ENCODE measurements around the gene CADM2. TPM values are rescaled to one million over a fixed set of nuclear protein-coding genes. Genes with fewer than 3 reads are reported as not detected.
A peak's percentile ranks its signal among the peaks of the same experiment; 100 is the strongest.

CADM2 gene
- total and polyA plus RNA-seq, 2 experiments from 2014 or later = 13.3 to 47.5 TPM

GRCh38 chr3:84967767-84968581, 9.2 kb downstream of the CADM2 start:
- H3K36me3 Mint-ChIP-seq (ENCODE audit: low read depth) = no peaks in the 10 kb centered on the region
- peak; percentile 83 for DNase-seq (ENCODE audit: low spot score)
- Histone ChIP-seq H2AFZ (no peak overlapping the region), H3K9me2 (ENCODE audit: insufficient read depth) (no peaks in the 10 kb centered on the region), H3K79me2 (replicated peaks; ENCODE audit: insufficient read depth) (peaks cover 87% of the 10 kb centered on the region), H3K4me1 (ENCODE audit: insufficient read depth) (peaks cover 67% of the 10 kb centered on the region), H3K4me2 (peak overlapping the region; percentile 55), H3K27me3 (ENCODE audit: insufficient read depth) (no peaks in the 10 kb centered on the region), H4K20me1 (replicated peaks; ENCODE audit: insufficient read depth) (no peaks in the 10 kb centered on the region), H3K36me3 (ENCODE audit: insufficient read depth) (no peaks in the 10 kb centered on the region), H3K27ac (ENCODE audit: low read depth) (peak overlapping the region; percentile 59; the same call in 1 of the 2 replicates), H3F3A (replicated peaks; ENCODE audit: low read depth) (no peaks in the 10 kb centered on the region), H3K4me3 (peak overlapping the region; percentile 15)
- H3K9me3 Mint-ChIP-seq = no peaks in the 10 kb centered on the region
- peak overlapping the region; percentile 94 for H3K27ac Mint-ChIP-seq
- peaks cover 3% of the 10 kb centered on the region for H3K27me3 Mint-ChIP-seq (ENCODE audit: insufficient read depth, low read depth, poor library complexity)
- peak overlapping the region; percentile 55 for H3K4me3 Mint-ChIP-seq
- TF ChIP-seq CREB1 (CRISPR knock-in tag; IDR thresholded peaks at IDR 0.05; ENCODE audit: low read depth) (0 out of 2 replicates have a peak, but pooled peaks have one; percentile 24), REST (IDR thresholded peaks at IDR 0.05; ENCODE audit: unreplicated experiment) (no peak), ETS1 (IDR thresholded peaks at IDR 0.05) (no peak), POLR2AphosphoS5 (IDR thresholded peaks at IDR 0.05; ENCODE audit: low read depth) (no peak), NANOG (IDR thresholded peaks at IDR 0.05; ENCODE audit: borderline replicate concordance) (peak; percentile 28; the same call in 1 of the 2 replicates), ZNF331 (CRISPR knock-in tag; IDR thresholded peaks at IDR 0.05; ENCODE audit: low read depth) (no peak), EZH2phosphoT487 (IDR thresholded peaks at IDR 0.05; ENCODE audit: unreplicated experiment) (no peak)
- peak; percentile 75 for ATAC-seq
- H3K4me1 Mint-ChIP-seq = peaks cover 79% of the 10 kb centered on the region

GRCh38 chr3:84968701-84969235, 10.0 kb downstream of the CADM2 start:
- Histone ChIP-seq H3K36me3 (ENCODE audit: insufficient read depth) (no peaks in the 10 kb centered on the region), H4K20me1 (replicated peaks; ENCODE audit: insufficient read depth) (no peaks in the 10 kb centered on the region), H3K27me3 (ENCODE audit: insufficient read depth) (no peaks in the 10 kb centered on the region), H3K4me1 (ENCODE audit: insufficient read depth) (peaks cover 59% of the 10 kb centered on the region), H3K4me3 (no peak overlapping the region), H2AFZ (no peak overlapping the region), H3K27ac (ENCODE audit: low read depth) (peak overlapping the region; percentile 16; the same call in 1 of the 2 replicates), H3K4me2 (peak overlapping the region; percentile 55), H3K9me2 (ENCODE audit: insufficient read depth) (no peaks in the 10 kb centered on the region), H3F3A (replicated peaks; ENCODE audit: low read depth) (no peaks in the 10 kb centered on the region), H3K79me2 (replicated peaks; ENCODE audit: insufficient read depth) (peaks cover 87% of the 10 kb centered on the region)
- Mint-ChIP-seq H3K27me3 (ENCODE audit: insufficient read depth, low read depth, poor library complexity) (peaks cover 3% of the 10 kb centered on the region), H3K4me3 (peak overlapping the region; percentile 16; the same call in 1 of the 3 replicates), H3K4me1 (peaks cover 79% of the 10 kb centered on the region), H3K36me3 (ENCODE audit: low read depth) (no peaks in the 10 kb centered on the region), H3K27ac (peak overlapping the region; percentile 94), H3K9me3 (no peaks in the 10 kb centered on the region)
- ATAC-seq = no peak
- DNase-seq (ENCODE audit: low spot score) = no peak
- TF ChIP-seq ETS1 (IDR thresholded peaks at IDR 0.05) = no peak
